Mesenchymal stem cell (in vitro differentiated cells and primary cell): ENCODE results near the gene MYO10.
A peak's percentile ranks its signal among the peaks of the same experiment; 100 is the strongest.

ENCODE experiments used
- DNase-seq: peaks from one replicate; pipeline ENCODE4 v3.0.0-alpha.2; 2013
- H2AFZ ChIP-seq: one replicate; pipeline ENCODE4 v1.6.1; 2013; ENCODE audit warnings: low read depth, mild to moderate bottlenecking, control low read depth, inconsistent platforms, low read length, moderate library complexity
- H2AK5ac ChIP-seq: 2 replicates; pipeline ENCODE4 v1.6.1; 2013; ENCODE audit warnings: low read length, moderate library complexity, mild to moderate bottlenecking, inconsistent platforms; ENCODE audit not compliant: severe bottlenecking
- H2BK120ac ChIP-seq: one replicate; pipeline ENCODE4 v1.6.1; 2013; ENCODE audit warnings: low read depth, mild to moderate bottlenecking, inconsistent platforms, low read length, moderate library complexity
- H2BK12ac ChIP-seq, 2 experiments: one replicate each; pipeline ENCODE4 v1.6.1; 2013; ENCODE audit warnings: inconsistent platforms in 2 of 2, low read length in 2 of 2, mild to moderate bottlenecking in 2 of 2, moderate library complexity in 2 of 2, control low read depth in 1 of 2
- H2BK15ac ChIP-seq: one replicate; pipeline ENCODE4 v1.6.1; 2013; ENCODE audit warnings: mild to moderate bottlenecking, low read depth, inconsistent platforms; ENCODE audit not compliant: poor library complexity, severe bottlenecking
- H2BK5ac ChIP-seq: 2 replicates; pipeline ENCODE4 v1.6.1; 2013; ENCODE audit warnings: low read depth, mild to moderate bottlenecking, low read length, control low read depth, inconsistent platforms; ENCODE audit not compliant: poor library complexity, severe bottlenecking
- H3K14ac ChIP-seq, 2 experiments: one replicate each; pipeline ENCODE4 v1.6.1; 2013; ENCODE audit warnings: inconsistent platforms in 2 of 2, low read length in 2 of 2, control low read depth in 1 of 2, mild to moderate bottlenecking in 1 of 2, moderate library complexity in 1 of 2
- H3K18ac ChIP-seq, 2 experiments: one replicate each; pipeline ENCODE4 v1.6.1; 2013; ENCODE audit warnings: inconsistent platforms in 2 of 2, low read length in 2 of 2, control low read depth in 1 of 2, low read depth in 1 of 2, mild to moderate bottlenecking in 1 of 2
- H3K23ac ChIP-seq, 2 experiments: one replicate each; pipeline ENCODE4 v1.6.1; 2013; ENCODE audit warnings: inconsistent platforms in 2 of 2, low read length in 2 of 2, mild to moderate bottlenecking in 2 of 2, moderate library complexity in 2 of 2, control low read depth in 1 of 2
- H3K27ac ChIP-seq: 2 replicates; pipeline ENCODE4 v1.5.1; 2013; ENCODE audit warnings: mild to moderate bottlenecking, moderate library complexity, low read length, control low read depth, inconsistent platforms; ENCODE audit not compliant: poor library complexity, severe bottlenecking
- H3K27me3 ChIP-seq, 2 experiments: 2 replicates each; pipeline versions ENCODE4 v1.6.1 to v1.7.0; 2013; ENCODE audit warnings: low read length in 2 of 2, mild to moderate bottlenecking in 2 of 2, moderate library complexity in 2 of 2, control low read depth in 1 of 2, inconsistent platforms in 1 of 2; ENCODE audit not compliant: control insufficient read depth in 1 of 2, insufficient read depth in 1 of 2
- H3K36me3 ChIP-seq, 2 experiments: 2 replicates each; pipeline versions ENCODE4 v1.6.1 to v1.7.0; 2013; ENCODE audit warnings: low read length in 2 of 2, control low read depth in 1 of 2, inconsistent platforms in 1 of 2, low read depth in 1 of 2, mild to moderate bottlenecking in 1 of 2; ENCODE audit not compliant: insufficient read depth in 2 of 2, control insufficient read depth in 1 of 2
- H3K4ac ChIP-seq, 2 experiments: one replicate each; pipeline ENCODE4 v1.6.1; 2013; ENCODE audit warnings: inconsistent platforms in 2 of 2, low read length in 2 of 2, mild to moderate bottlenecking in 2 of 2, moderate library complexity in 2 of 2, control low read depth in 1 of 2, low read depth in 1 of 2
- H3K4me1 ChIP-seq: 2 replicates; pipeline ENCODE4 v1.6.1; 2013; ENCODE audit warnings: low read depth, low read length, control low read depth; ENCODE audit not compliant: control insufficient read depth, insufficient read depth
- H3K4me2 ChIP-seq: 2 replicates; pipeline ENCODE4 v1.6.1; 2013; ENCODE audit warnings: low read length, mild to moderate bottlenecking, inconsistent platforms; ENCODE audit not compliant: poor library complexity, severe bottlenecking
- H3K4me3 ChIP-seq, 2 experiments: 2 replicates each; pipeline versions ENCODE4 v1.5.1 to v1.7.0; 2013; ENCODE audit warnings: low read length in 2 of 2, mild to moderate bottlenecking in 2 of 2, control low read depth in 1 of 2, low read depth in 1 of 2; ENCODE audit not compliant: insufficient read depth in 1 of 2
- H3K79me1 ChIP-seq: replicated peaks from 2 replicates; pipeline ENCODE4 v1.6.1; 2013; ENCODE audit warnings: mild to moderate bottlenecking, control low read depth, low read length, inconsistent platforms; ENCODE audit not compliant: poor library complexity, severe bottlenecking
- H3K9ac ChIP-seq: 2 replicates; pipeline ENCODE4 v1.7.0; 2013; ENCODE audit warnings: mild to moderate bottlenecking, low read length, moderate library complexity
- H3K9me3 ChIP-seq: 2 replicates; pipeline ENCODE4 v1.7.0; 2013; ENCODE audit warnings: mild to moderate bottlenecking, low read length; ENCODE audit not compliant: control insufficient read depth
- H4K8ac ChIP-seq: one replicate; pipeline ENCODE4 v1.6.1; 2013; ENCODE audit warnings: inconsistent platforms, mild to moderate bottlenecking, low read length, moderate library complexity
- H4K91ac ChIP-seq: one replicate; pipeline ENCODE4 v1.6.1; 2013; ENCODE audit warnings: mild to moderate bottlenecking, low read length, inconsistent platforms
- WGBS: methylation state at CpG from one replicate; pipeline ENCODE4 v1.1.7; 2013; ENCODE audit warnings: mixed read lengths; 5-methylcytosine and 5-hydroxymethylcytosine counted together

Gene MYO10

DNA sequence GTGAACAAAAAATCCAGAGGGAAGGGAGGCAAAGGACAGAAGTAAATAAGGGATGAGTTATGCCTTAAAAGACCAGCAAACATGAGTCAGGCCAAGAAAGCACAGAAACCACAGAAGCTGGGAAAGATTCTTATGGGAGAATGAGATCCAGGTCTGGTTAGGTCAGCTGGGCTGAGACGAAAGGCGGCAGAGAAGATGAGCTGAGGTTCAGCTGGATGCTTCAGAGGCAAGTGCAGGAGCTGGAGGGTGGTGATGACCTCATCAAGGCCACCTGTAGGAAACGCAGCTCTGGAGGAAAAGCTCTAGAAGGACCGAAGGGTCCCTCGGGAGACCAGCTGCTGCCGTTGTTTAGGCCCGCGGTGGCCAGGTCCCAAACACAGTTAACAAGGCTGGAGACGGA is 152.0 kb downstream of the MYO10 start:
- H3K14ac ChIP-seq: no peak overlapping the region
- H3K27me3 ChIP-seq: no peaks in the 10 kb centered on the region
- H3K36me3 ChIP-seq: peaks cover 0 to 5% of the 10 kb centered on the region in 2 experiments
- WGBS: 75% methylated on average over 9 of the region's 9 CpGs
- no peak overlapping the region for H4K8ac ChIP-seq
- H3K23ac ChIP-seq: no peak overlapping the region
- H3K4me2 ChIP-seq: no peak overlapping the region
- H3K18ac ChIP-seq: no peak overlapping the region
- H2BK12ac ChIP-seq: no peak overlapping the region
- H2BK120ac ChIP-seq: no peak overlapping the region
- peak; percentile 88 for DNase-seq
- peaks cover 8% of the 10 kb centered on the region for H3K4me1 ChIP-seq
- H2BK5ac ChIP-seq: no peak overlapping the region
- no peak overlapping the region for H2AK5ac ChIP-seq
- H3K9me3 ChIP-seq: no peaks in the 10 kb centered on the region
- H3K9ac ChIP-seq: no peak overlapping the region
- no peak overlapping the region for H3K4me3 ChIP-seq
- peaks cover 30% of the 10 kb centered on the region for H3K79me1 ChIP-seq
- H3K4ac ChIP-seq: no peak overlapping the region
- no peak overlapping the region for H2AFZ ChIP-seq
- H2BK15ac ChIP-seq: no peak overlapping the region
- H4K91ac ChIP-seq: no peak overlapping the region
- no peak overlapping the region for H3K27ac ChIP-seq

DNA sequence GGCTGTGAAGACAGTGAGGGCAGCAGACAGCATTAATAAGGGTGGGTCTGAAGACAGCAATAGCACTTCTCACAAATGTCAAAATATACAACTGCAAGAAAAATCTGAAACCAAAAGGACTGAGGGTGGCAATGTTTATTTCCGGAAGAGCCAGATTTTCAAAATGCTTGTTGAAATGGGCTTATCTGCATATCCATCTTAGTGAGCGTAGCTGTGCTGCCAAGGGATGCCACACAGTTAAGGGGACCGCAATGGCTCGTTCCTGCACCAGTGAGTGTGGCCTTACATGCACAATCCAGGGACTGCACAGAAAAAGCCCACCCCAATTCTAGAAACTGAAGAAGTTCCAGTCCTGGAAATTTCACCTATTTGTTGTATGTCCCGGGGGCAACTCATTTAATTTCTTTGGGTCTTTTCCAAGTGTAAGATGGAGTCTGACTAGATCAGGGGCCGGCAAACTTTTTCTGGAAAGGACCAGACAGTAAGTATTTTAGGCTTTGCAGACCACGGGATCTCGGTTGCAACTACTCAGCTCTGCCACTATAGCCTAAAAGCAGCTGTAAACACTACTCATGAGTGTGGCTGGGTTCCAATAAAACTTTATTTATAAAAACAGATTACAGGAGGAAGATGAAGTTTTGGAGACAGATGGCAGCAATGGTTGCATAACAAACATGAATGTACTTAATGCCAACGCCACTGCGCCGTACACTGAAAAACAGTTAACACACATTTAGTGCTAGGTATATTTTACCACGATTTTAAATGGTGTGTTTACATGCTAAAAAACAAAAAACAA is 154.1 kb downstream of the MYO10 start:
- H3K23ac ChIP-seq: no peak overlapping the region
- H2BK15ac ChIP-seq: no peak overlapping the region
- H4K8ac ChIP-seq: no peak overlapping the region
- no peak overlapping the region for H3K9ac ChIP-seq
- H2AK5ac ChIP-seq: no peak overlapping the region
- H3K79me1 ChIP-seq: peaks cover 33% of the 10 kb centered on the region
- peak overlapping the region; percentile 45 for H4K91ac ChIP-seq
- H3K4ac ChIP-seq: no peak overlapping the region
- H3K14ac ChIP-seq: no peak overlapping the region
- H2BK12ac ChIP-seq: no peak overlapping the region
- WGBS: 99% methylated on average over 10 of the region's 12 CpGs
- H3K9me3 ChIP-seq: no peaks in the 10 kb centered on the region
- no peaks in the 10 kb centered on the region for H3K27me3 ChIP-seq
- no peak for DNase-seq
- peaks cover 4 to 9% of the 10 kb centered on the region in 2 experiments for H3K36me3 ChIP-seq
- no peak overlapping the region for H3K4me2 ChIP-seq
- no peak overlapping the region for H3K4me3 ChIP-seq
- peaks cover 8% of the 10 kb centered on the region for H3K4me1 ChIP-seq
- no peak overlapping the region for H3K18ac ChIP-seq
- H2BK5ac ChIP-seq: no peak overlapping the region
- no peak overlapping the region for H3K27ac ChIP-seq
- H2BK120ac ChIP-seq: no peak overlapping the region
- H2AFZ ChIP-seq: no peak overlapping the region

DNA sequence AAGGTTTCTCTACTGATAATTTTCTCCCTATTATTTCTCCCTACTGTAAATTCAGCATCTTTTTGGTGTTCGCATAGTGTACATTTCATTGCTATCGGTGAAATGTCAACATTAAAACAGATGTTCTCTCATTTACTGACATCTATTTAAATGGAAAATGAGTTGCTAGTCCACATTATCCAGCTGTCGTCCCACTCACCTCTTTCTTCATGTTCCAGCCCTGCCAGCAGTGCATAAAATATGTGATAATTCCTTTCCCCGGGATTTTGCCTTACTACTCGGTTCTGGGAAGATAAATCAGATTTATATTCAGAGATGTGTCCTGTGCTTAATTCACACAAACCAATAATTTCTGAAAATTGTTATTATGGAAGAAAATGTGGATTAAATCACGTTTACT is 155.8 kb downstream of the MYO10 start:
- H4K8ac ChIP-seq: no peak overlapping the region
- no peak overlapping the region for H3K4me3 ChIP-seq
- H3K9me3 ChIP-seq: no peaks in the 10 kb centered on the region
- no peak overlapping the region for H3K9ac ChIP-seq
- peaks cover 29% of the 10 kb centered on the region for H3K79me1 ChIP-seq
- H3K4me2 ChIP-seq: no peak overlapping the region
- peaks cover 4 to 9% of the 10 kb centered on the region in 2 experiments for H3K36me3 ChIP-seq
- no peak for DNase-seq
- no peak overlapping the region for H2BK12ac ChIP-seq
- no peak overlapping the region for H3K18ac ChIP-seq
- no peak overlapping the region for H2AFZ ChIP-seq
- H3K27ac ChIP-seq: no peak overlapping the region
- no peak overlapping the region for H2BK15ac ChIP-seq
- H2AK5ac ChIP-seq: no peak overlapping the region
- no peaks in the 10 kb centered on the region for H3K27me3 ChIP-seq
- H3K23ac ChIP-seq: no peak overlapping the region
- WGBS: 91% methylated on average over 4 of the region's 6 CpGs
- H2BK5ac ChIP-seq: no peak overlapping the region
- no peak overlapping the region for H4K91ac ChIP-seq
- H3K4me1 ChIP-seq: peaks cover 8% of the 10 kb centered on the region
- no peak overlapping the region for H2BK120ac ChIP-seq
- H3K4ac ChIP-seq: no peak overlapping the region
- no peak overlapping the region for H3K14ac ChIP-seq

DNA sequence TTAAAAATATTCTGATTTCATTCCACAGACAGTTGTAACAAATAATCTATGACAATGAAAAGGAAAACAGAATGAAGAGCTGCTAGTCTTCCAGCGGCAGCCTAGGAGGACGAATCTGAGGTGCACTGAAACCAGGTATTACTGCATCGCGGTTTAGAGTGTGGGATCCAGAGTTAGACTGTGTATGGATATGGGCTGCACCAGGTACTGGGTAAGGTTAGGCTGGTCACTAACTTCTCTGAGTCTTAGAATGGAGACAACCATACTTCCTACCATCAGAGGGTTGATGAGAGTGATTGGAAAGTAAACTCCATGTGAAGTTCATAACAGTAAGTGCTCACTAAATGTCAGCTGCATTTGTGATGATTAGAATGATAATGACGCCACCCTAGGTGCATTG is 158.7 kb downstream of the MYO10 start:
- H3K23ac ChIP-seq: no peak overlapping the region
- no peak overlapping the region for H2BK15ac ChIP-seq
- H2AFZ ChIP-seq: no peak overlapping the region
- H2AK5ac ChIP-seq: no peak overlapping the region
- peaks cover 24% of the 10 kb centered on the region for H3K79me1 ChIP-seq
- H3K36me3 ChIP-seq: peaks cover 4 to 7% of the 10 kb centered on the region in 2 experiments
- no peak overlapping the region for H2BK5ac ChIP-seq
- H3K4me1 ChIP-seq: no peaks in the 10 kb centered on the region
- no peak for DNase-seq
- H3K18ac ChIP-seq: peak overlapping the region in 1 of 2 experiments; percentile 40
- H3K4me3 ChIP-seq: no peak overlapping the region
- 100% methylated on average over 5 of the region's 5 CpGs for WGBS
- H3K4me2 ChIP-seq: no peak overlapping the region
- H2BK12ac ChIP-seq: no peak overlapping the region
- no peak overlapping the region for H3K27ac ChIP-seq
- no peak overlapping the region for H3K9ac ChIP-seq
- no peak overlapping the region for H3K14ac ChIP-seq
- H3K27me3 ChIP-seq: no peaks in the 10 kb centered on the region
- H4K91ac ChIP-seq: no peak overlapping the region
- H4K8ac ChIP-seq: no peak overlapping the region
- no peak overlapping the region for H2BK120ac ChIP-seq
- no peaks in the 10 kb centered on the region for H3K9me3 ChIP-seq
- no peak overlapping the region for H3K4ac ChIP-seq
